Stimulated activated CD4-positive, alpha-beta T cell treated with anti-CD3 and anti-CD28 coated beads, Interleukin-1b, Interleukin-23, amount 100 ng/mL, for 4 hours (primary cell): ENCODE data around the gene HPSE2.

Source experiments
- DNase-seq, 2 donors: peaks; one replicate each; pipeline ENCODE4 v3.0.0-alpha.2; 2020; ENCODE audit warnings: low read depth in 2 of 2

Gene HPSE2

DNA sequence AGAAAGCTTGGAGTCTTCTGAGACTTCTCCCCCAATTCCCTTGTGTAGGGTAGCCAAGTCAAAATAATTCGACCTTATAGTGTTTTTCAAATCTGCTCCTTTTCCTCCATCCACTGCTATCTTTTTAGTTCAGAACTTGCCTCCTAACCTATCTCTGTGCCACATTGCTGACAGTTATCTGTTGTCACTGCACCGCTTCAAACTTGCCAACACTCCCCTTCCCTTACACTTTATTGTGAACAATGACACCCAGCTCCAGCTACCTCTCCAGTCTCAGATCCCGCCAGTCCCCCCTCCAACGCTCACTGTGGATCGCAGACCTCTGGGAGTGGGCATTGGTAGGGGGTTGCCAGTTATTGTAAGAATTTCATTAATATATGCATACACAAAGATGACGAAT is 772.6 kb downstream of the HPSE2 start:
- no peak for DNase-seq

DNA sequence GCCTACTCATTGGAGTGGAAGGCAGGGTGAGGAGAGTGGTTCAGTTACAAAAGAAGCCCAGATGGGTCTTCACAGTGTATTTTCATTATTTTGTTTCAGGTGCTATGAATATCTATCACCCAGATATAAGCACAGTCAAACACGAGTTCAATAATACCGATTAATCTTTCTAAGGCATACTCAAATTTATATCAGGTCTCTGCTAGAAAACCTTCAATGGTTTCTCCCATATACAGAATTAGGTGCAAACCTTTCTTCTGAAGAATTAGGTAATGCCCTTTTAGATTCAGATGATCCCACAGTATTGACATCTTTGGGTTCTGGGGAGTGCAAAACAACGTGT is 774.2 kb downstream of the HPSE2 start:
- DNase-seq: no peak

DNA sequence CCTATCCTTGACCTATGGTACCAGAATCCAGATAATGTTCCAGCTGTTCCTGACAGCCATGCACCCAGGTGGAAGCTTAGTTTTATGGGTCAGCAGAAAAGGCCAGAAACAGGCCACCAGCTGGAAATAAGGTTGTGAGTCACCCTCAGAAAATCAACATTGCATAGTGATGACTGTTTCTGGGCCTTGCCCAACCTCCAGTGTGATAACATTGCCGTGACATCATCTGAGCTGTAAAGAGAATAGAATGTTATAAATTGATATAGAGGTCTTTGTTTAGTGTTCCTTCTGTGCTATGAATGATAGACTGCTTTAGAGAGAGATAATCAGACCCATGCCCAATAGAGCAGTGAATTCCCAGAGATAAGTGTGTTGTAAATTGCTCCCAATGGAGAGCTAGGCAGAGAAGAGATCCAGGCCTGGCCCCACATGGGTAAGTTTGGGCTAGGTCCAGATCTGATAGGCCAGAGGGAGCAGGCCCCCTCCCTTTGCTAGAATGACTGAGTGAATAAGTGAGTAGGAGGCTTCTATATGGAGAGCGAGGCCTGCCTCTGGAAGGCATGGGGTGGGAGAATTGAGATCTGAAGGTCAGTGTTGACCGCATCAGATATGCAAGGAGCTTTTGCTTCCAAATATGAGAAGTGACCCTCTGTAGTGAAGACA is 774.7 kb downstream of the HPSE2 start:
- DNase-seq: no peak

DNA sequence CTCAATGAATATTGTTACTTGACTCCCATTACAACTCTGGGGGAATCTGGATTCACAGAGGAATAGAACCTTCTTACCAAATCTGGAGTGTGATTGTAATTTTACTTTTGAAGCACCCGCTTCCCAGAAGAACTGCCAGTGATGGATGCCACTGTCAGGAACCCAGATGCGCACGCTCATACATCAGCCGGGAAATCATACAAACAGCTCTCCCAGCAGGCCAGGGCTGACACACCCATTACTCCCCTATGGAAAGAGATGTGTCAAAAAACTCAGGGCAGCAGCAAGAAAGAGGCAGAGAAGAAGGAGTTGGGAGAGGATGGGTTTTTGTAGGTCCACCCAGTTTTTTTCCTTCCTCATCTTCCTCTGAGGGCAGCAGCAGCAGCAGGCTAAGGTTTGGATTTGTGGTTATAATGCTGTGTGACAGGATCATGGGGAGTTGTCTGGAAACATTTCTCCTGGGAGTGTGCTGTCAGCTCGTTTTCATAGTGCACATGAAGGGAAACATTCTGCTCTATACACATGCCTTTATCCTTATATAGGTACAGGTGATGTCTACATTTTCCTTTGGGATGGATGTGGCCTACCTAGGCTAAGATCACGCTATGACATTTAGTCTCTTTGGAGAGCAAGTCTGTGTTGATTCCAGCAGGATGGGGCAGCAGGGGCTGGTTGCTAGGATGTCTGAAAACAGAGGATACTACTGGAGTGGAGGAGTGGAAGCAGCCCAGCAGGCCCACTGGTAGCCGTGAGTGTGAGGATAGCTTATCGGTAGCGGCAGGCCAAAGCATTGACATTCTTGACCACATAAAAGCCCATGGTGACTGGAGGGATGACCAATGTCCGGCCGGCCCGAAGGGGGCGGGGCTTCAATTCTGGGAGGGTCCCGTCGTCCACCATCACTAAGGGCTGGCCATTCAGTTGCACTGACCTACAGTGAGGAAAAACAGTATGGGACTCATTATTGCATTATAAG is 776.6 kb downstream of the HPSE2 start:
- DNase-seq: no peak

DNA sequence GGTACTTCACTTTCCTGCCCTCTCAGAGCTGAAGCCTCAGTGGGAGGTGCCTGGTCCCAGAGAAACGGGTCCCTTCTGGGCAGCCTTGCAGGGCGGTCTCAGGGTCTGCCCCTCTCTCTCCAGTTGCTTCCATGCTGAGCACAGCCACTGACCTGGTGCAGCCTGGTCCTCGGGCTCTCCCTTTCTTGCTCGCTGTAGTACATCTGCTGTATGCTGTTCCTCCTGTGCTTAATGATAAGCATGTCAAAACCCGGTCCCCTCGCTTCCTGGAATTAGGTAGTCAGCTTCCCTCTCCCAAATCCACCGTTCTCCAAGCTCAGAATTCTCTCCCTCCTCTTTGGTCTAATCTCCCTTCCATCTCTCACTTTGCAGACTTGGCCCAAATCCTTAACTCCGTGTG is 777.9 kb downstream of the HPSE2 start:
- DNase-seq: no peak

DNA sequence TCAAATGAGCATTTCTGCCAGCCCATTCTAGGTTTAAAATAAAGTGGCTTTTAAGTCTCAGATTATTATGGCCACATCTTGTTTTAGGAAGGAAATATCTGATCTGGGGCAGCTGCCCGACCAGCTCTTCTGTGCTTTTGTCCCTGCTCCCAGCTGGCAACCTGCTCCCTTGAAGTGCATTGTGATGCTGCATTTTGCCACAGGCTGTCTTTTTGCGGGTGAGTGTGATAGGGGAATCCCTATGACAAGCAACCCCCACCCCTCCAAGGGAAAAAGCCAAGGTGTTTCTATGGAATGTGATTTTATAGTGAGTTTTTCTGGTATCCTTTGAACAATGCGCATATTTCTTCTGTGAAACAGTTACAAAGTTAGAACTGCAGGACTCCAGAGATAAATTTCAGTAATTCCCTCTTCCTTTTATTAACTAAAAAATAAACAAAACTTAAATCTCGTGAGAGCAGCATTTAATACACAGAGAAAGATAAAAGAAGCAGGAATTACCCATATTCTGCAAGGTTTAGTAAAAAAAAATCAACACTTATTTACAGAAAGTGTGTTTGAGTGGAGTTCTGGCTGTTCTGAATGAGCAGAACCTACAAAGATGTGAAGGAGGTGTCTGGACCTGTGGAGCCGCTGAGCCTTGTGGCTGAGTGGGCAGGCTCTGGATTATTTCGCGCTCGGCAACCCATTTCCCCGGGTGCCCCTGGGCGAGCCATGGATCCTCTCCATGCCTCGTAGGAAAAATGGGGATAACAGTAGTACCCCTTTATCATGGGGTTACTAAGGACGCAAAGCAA is 778.8 kb downstream of the HPSE2 start:
- no peak for DNase-seq

DNA sequence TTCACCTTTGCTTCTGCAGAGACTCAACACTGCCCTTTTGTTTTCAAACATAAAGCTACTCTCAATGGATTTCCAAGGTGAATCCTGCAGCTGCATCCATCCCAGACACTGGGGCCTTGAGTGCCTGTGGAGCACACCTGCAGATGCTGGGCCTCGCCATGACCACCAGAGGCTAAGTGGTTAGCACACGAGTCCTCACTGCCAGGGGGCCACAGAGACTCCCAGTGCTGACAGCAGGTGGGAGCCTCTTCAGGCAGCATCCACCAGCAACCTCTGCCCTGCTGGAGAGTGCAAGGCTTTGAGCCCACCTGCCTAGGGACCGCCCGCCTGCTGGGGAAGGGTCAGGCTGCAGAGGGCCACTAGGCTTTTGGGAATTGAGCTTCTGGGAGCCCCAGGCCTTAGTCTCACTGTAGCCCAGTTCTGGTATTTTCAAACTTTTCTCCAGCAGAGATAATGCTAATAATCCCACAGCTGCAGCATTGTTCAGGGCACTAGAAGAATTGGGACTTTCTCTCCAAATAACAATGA is 779.5 kb downstream of the HPSE2 start:
- DNase-seq: no peak

DNA sequence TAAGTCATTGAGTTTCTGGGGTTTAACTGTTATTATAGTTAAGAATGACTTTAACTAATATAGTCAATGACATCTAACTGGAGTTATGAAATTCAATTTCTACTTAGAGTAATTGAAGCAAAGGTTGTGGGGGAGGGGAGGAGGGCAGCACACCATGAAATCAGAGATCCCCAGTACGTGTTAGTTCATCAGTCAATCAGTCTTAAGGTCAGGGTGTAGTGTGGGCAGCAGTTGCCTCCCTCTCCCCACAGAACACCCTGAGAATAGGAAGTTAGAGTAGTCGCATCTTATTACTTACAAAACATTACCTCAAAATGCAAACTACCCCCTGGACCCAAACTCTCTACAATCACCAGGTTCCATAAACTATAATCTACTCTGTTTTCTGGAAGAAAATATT is 781.9 kb downstream of the HPSE2 start:
- DNase-seq: no peak

DNA sequence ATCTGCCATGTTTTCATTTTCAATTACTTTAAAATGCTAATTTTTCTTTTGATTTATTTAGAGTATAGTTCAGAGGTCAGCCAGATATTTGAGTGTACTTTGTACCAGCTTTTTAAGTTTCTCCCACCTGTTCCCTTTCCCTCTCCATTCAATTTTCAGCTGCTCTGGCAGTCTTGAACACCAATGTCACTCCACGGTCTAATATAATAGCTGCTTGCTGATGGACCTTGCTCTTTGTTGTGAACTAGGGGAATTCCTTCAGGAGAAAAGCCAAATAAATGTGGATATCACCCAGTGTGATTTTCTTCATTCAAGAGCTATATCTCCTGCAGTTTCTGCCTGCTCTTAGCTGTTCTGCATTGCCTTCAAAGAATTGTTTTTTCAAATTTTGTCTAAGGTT is 785.0 kb downstream of the HPSE2 start:
- no peak for DNase-seq

DNA sequence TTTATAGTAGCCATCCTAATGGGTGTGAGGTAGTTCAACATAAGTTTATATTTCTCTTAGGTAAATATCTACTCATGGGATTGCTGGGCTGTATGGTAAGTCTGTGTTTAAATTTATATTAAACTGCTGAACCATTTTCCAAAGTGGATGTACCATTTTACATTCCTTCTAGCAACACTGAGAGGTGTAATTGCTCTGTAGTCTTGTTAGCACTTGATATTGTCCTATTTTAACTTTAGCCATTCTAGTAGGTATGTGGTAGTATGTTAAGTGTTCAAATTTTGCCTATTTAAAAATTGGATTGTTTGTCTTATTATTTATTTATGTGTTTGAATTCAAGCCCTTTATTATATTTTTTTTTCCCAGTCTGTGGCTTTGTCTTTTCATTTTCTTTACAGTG is 786.4 kb downstream of the HPSE2 start:
- no peak for DNase-seq

DNA sequence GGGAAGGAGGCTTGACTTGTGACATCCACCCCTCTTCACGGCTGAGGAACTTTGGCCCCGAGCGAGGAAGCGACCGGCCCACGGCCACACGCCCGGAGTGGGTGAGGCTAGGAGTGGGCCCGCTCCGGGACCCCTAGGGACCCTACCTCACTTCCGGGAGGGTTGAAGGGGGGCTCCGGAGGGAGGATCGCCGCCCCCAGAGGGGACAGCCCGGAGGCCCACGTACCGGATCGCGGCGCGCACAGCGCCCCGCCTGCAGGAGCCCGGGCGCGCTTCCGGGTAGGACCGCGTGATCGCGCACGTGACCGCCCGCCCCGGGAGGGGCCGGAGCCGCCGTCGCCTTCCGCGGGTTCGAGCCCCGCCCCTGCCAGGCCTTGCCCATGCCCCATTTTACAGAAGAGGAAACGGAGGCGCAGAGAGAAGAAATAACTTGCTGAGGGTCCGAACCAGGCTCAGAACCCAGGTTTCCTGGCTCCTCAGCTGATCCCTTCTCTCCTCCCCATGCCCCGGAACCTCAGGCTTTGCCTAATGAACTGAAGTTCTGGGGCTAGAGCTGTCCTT is 788.9 kb downstream of the HPSE2 start, which contains the start of gene HPS1:
Gene HPS1 (minus strand): TSS at position 275 of the 561 bp plus-strand sequence. CDS start 3,695 bp downstream, outside the sequence.
- peak; percentile 73 to 86 for DNase-seq

DNA sequence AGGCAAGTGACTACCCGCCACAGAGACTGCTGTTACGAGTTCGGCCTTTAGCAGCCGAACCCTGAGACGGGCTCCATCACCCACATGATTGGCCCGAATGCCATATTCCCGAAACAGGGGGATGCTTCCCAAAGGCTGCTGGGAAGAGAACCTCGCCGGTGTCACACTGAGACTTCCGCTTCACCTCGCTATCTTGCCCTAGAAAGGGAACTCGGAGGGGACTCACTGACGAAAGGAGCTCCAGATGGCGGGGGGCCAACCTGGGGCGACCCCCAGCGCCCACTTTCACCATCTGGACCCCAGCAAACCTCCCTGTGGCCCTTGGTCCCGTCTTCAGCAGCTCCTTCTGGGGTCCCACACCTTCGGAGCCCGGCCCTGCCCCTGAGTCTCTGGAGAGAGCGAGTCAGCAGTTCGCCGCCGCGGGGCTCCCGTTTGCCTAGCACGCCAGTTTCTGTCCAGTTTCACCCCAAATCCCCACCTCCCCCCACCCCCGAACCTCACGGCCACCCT is 789.4 kb downstream of the HPSE2 start:
- peak; percentile 18 to 36 for DNase-seq

DNA sequence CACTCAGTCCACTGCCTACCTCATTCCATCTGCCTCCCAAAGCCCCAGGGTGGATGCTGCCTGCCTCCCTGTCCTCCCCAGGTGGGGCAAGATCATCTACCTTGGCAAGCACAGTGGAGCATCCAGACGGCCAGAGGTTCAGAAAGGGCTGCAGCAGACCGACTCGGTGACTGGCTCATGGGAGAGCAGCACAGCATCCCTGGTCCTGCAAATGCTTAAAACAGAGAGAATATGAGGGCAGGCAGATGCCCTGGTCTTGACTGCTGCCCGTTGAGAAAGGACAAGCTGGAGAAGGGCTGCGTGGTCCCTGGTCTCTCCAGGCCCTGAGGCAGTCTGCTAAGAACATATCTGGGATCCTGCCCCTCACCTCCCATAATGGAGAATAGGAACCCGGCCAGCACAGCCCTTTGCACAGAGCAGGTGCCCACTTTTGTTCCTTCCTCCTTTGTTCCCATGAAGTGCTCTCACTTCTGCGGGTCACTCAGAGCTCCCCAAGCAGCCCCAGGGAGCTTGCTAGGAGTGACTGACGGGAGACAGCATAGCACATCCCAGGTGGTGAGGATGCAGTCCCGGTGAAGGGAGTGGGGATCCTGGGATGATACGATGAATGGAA is 790.3 kb downstream of the HPSE2 start:
- no peak for DNase-seq

DNA sequence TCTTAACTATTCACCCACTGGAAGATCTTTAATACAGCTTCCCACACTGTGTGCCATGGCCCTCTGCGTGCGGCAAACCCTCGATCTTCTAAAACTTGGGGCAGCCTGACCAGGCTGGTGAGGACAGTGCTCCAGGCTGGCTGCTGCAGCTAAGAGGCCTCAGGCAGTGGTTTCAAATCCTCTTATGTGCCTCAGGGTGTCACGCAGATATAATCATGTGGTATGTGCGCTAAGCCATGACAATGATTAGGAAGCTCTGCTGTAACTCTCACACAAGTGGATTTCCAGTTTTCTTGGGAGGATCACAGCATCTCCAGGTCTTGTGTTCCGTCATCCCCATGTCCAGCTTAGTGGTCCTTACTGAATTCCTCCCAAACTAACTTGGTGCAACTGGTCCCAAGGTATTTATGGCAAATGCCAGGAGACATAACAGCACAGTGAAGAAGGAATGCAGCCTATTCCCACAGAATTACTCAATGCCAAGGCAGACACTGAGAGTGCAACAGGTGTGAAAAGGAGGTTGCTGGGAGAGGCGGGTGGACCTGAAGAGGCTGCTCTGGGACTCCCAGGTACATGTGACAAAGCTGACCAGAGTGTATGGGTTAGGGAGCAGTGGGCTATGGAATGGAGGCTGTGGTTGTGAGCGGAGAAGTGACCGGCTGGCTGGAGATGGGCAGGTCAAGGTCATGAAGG is 791.2 kb downstream of the HPSE2 start:
- no peak for DNase-seq

DNA sequence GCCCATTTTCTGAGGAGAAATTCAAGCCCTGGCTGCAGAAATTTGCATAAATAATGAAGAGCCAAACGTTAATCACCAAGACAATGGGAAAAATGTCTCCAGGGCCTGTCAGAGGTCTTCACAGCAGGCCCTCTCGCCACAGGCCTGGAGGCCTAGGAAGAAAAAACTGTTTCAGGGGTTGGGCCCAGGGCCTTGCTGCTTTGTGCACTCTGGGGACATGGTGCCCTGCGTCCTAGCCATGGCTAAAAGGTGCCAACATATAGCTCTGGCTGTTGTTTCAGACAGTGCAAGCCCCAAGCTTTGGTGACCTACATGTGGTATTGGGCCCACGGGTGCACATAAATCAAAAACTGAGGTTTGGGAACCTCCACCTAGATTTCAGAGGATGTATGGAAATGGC is 796.9 kb downstream of the HPSE2 start:
- no peak for DNase-seq

DNA sequence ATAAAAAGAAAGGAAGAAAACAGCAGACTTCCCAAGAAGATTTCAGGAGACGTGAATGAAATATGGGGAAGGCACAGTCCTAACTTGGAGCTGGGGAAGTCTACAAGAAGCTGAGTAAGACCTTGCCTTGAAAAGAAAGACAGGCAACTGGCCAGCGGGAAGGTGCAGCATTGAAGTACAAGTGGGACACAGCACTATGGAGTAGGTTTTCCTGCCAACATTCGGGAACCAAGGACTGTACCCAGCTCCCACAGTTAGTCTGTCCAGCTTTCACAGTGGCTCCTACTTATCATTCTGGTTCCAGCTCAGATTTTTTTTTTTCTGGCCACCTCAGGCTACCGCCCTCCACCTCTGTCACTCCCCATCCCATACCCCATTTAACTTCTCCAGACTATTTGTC is 798.9 kb downstream of the HPSE2 start:
- DNase-seq: no peak

DNA sequence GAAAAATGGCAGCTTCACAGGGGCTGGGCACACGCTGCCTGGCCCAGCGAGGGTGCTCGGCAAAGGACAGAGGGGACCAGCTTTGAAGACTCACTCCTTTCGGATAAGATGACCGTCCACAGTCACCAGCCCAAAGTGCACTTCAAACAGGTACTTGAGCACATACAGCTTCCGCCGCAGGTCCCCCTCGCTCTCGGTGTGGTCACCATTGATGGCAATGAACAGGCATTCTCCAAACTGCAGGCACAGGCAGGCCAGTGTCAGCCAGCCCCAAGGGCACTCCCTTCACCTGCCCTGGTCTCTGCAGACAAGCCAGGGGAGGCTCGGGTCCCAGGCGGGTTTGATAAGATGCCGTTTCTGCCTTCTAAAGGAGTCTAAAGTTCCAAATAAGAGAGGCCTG is 800.5 kb downstream of the HPSE2 start:
- no peak for DNase-seq

DNA sequence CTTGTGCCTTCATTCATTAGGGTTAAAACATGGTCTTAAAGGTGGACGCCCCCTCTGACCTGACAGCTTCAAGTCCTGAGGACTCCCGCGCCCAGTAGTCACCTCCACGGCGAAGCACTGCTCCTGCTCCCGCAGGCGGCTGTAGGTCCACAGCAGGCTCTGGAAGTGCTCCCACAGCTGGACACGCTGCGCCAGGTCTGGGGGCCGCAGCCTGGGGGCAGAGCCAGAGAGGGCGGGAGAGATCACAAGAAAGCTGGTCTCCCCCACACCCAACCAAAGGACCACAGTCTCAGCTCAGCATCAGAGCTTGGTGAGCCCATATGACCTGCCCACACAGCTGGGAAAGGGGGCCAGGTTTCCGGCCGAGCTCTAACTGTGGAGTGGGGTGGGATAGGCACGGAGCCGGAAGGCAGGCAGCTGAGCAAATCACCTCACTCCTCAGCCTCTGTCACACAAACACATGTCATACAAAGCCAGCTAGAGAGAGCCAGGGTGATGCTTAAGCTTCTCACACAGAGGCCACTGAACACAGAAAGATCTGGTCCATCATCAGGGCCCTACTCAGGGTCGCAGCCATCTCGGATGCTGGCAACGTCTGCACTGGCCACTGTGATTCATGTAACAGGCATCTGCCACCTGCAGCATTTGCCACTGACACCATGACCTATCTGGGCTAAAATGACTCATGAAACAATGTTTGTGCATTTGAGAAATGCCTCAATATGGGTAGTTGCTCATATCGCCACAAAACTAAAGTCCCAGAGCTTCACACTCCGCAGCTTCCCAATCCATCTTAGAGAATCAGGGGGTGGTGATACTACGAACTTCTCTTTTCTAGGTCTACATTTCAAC is 801.5 kb downstream of the HPSE2 start:
- no peak for DNase-seq

DNA sequence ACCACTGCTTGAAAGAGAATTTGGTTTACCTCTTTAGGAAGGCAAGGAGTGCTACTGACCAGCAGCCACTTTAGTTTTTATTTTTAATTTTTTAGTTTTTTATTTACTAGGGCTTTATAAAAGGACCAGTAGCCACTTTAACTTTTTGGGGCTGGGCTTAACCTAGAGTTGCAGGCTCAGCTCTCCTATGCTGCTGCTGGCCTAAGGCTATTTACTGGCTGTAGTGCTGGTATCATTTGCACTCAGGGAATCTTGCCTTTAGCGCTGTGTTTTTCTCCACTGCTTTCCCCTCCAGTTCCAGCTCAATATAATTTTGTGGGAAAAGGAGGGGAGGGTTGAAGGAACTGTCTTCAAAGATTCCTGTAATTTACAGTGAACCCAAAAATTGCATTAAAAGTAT is 802.3 kb downstream of the HPSE2 start:
- no peak for DNase-seq

DNA sequence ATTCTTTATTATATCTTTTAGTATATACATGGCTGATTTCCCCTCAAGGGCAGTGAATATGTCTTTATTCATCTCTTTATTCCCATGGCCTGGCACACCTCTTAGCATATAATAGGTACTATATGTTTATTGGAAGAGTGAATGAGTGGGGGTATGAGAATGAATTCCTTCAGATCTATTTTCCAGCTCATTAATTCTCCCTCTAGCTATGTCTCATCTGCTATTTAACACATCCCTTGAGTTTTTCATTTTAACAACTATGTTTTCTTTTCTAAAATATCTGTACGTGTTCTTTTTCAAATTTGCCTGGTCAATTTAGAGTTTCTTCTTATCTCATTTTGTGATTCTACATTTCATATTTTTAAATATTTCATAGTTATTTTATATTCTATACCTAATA is 803.3 kb downstream of the HPSE2 start:
- DNase-seq: no peak
